NB4 (cell line): ENCODE measurements around the gene MAP4K4.

Experiments
- CTCF ChIP-seq: IDR thresholded peaks from one replicate; pipeline ENCODE4 v1.5.1; 2012; ENCODE audit warnings: low read depth, low read length
- MAX ChIP-seq: IDR thresholded peaks from 2 replicates; pipeline ENCODE4 v1.6.1; 2011; ENCODE audit warnings: low read depth, low read length

- TF ChIP-seq MAX, result no peak
- TF ChIP-seq CTCF, result peak; percentile 76
Measured at GRCh38 chr2:101831351-101831865, 133.9 kb downstream of the MAP4K4 start.
